ENCODE measurements around the gene DRAP1.

DRAP1 gene

DNA sequence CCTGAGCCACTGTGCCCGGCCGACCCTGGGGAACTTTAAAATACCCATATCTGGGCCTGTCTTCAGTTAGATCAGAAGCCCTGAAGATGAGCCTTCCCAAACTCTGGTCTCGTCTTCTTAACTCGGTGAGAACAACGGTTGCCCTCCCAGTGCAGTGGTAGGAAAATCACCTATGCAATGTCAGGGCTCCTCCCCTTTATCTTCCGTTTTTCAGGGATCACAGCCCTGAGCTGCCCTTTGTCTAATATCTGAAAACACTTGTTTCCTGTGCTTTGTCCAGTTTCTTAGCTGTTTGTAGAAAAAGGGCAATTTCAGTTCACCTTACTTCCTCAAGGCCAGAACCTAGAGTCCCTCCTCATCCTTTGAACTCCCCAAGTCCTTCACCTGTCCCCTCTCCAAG, 9.4 kb downstream of the DRAP1 start:
- no peaks in the 10 kb centered on the region for H3K9me3 ChIP-seq (ENCODE audit: control insufficient read depth, insufficient read depth, low read length)
- TF ChIP-seq EZH2phosphoT487 (IDR thresholded peaks at IDR 0.05; ENCODE audit: borderline replicate concordance, low read length) = no peak
- TF ChIP-seq, protein P1, sequence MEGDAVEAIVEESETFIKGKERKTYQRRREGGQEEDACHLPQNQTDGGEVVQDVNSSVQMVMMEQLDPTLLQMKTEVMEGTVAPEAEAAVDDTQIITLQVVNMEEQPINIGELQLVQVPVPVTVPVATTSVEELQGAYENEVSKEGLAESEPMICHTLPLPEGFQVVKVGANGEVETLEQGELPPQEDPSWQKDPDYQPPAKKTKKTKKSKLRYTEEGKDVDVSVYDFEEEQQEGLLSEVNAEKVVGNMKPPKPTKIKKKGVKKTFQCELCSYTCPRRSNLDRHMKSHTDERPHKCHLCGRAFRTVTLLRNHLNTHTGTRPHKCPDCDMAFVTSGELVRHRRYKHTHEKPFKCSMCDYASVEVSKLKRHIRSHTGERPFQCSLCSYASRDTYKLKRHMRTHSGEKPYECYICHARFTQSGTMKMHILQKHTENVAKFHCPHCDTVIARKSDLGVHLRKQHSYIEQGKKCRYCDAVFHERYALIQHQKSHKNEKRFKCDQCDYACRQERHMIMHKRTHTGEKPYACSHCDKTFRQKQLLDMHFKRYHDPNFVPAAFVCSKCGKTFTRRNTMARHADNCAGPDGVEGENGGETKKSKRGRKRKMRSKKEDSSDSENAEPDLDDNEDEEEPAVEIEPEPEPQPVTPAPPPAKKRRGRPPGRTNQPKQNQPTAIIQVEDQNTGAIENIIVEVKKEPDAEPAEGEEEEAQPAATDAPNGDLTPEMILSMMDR (IDR thresholded peaks at IDR 0.05; ENCODE audit: low read depth, low read length, poor library complexity, severe bottlenecking) = no peak
- H3F3A ChIP-seq (ENCODE audit: control insufficient read depth, insufficient read depth) = no peaks in the 10 kb centered on the region
- H3K79me2 ChIP-seq (ENCODE audit: control insufficient read depth, low read length) = no peaks in the 10 kb centered on the region
- no peaks in the 10 kb centered on the region for H3K9me2 ChIP-seq (replicated peaks; ENCODE audit: control insufficient read depth, low read length)
- no peaks in the 10 kb centered on the region for H3K36me3 ChIP-seq (ENCODE audit: control insufficient read depth, low read length)
- peaks cover 6% of the 10 kb centered on the region; the same call in 1 of the 2 replicates for H3K4me1 ChIP-seq (ENCODE audit: control insufficient read depth, low read length)
- H3K27me3 ChIP-seq (ENCODE audit: control insufficient read depth, low read length) = no peaks in the 10 kb centered on the region
- no peak overlapping the region for H3K4me3 ChIP-seq (ENCODE audit: low read length)
- H3K4me2 ChIP-seq (ENCODE audit: low read length) = no peak overlapping the region
- no peaks in the 10 kb centered on the region for H4K20me1 ChIP-seq (ENCODE audit: control insufficient read depth, insufficient read depth, low read depth, low read length)
- H3K27ac ChIP-seq (ENCODE audit: low read depth, low read length) = no peak overlapping the region

GRCh38 chr11:65931773-65932557, 12.7 kb downstream of the DRAP1 start:
- no peak for TF ChIP-seq EZH2phosphoT487 (IDR thresholded peaks at IDR 0.05; ENCODE audit: borderline replicate concordance, low read length)
- TF ChIP-seq, protein P1 (IDR thresholded peaks at IDR 0.05; ENCODE audit: low read depth, low read length, poor library complexity, severe bottlenecking) = no peak
- no peaks in the 10 kb centered on the region for H3K79me2 ChIP-seq (ENCODE audit: control insufficient read depth, low read length)

GRCh38 chr11:65932558-65932919, 13.3 kb downstream of the DRAP1 start:
- H3K4me2 ChIP-seq (ENCODE audit: low read length) = no peak overlapping the region

More at GRCh38 chr11:65931773-65932557, 12.7 kb downstream of the DRAP1 start:
- Histone ChIP-seq H3K27ac (ENCODE audit: low read depth, low read length) (no peak overlapping the region), H4K20me1 (ENCODE audit: control insufficient read depth, insufficient read depth, low read depth, low read length) (no peaks in the 10 kb centered on the region), H3K9me2 (replicated peaks; ENCODE audit: control insufficient read depth, low read length) (no peaks in the 10 kb centered on the region), H3K9me3 (ENCODE audit: control insufficient read depth, insufficient read depth, low read length) (no peaks in the 10 kb centered on the region), H3K36me3 (ENCODE audit: control insufficient read depth, low read length) (no peaks in the 10 kb centered on the region), H3F3A (ENCODE audit: control insufficient read depth, insufficient read depth) (no peaks in the 10 kb centered on the region), H3K4me3 (ENCODE audit: low read length) (no peak overlapping the region), H3K4me1 (ENCODE audit: control insufficient read depth, low read length) (peaks cover 6% of the 10 kb centered on the region; the same call in 1 of the 2 replicates), H3K27me3 (ENCODE audit: control insufficient read depth, low read length) (no peaks in the 10 kb centered on the region), H3K4me2 (ENCODE audit: low read length) (no peak overlapping the region)

More at GRCh38 chr11:65932558-65932919, 13.3 kb downstream of the DRAP1 start:
- Histone ChIP-seq H3K27me3 (ENCODE audit: control insufficient read depth, low read length) (no peaks in the 10 kb centered on the region), H3K9me3 (ENCODE audit: control insufficient read depth, insufficient read depth, low read length) (no peaks in the 10 kb centered on the region), H3K79me2 (ENCODE audit: control insufficient read depth, low read length) (no peaks in the 10 kb centered on the region), H3K9me2 (replicated peaks; ENCODE audit: control insufficient read depth, low read length) (no peaks in the 10 kb centered on the region), H3K4me1 (ENCODE audit: control insufficient read depth, low read length) (peaks cover 6% of the 10 kb centered on the region; the same call in 1 of the 2 replicates), H3K4me3 (ENCODE audit: low read length) (no peak overlapping the region), H3K27ac (ENCODE audit: low read depth, low read length) (no peak overlapping the region), H3F3A (ENCODE audit: control insufficient read depth, insufficient read depth) (no peaks in the 10 kb centered on the region), H3K36me3 (ENCODE audit: control insufficient read depth, low read length) (no peaks in the 10 kb centered on the region), H4K20me1 (ENCODE audit: control insufficient read depth, insufficient read depth, low read depth, low read length) (no peaks in the 10 kb centered on the region)
- TF ChIP-seq, protein P1 (IDR thresholded peaks at IDR 0.05; ENCODE audit: low read depth, low read length, poor library complexity, severe bottlenecking) = no peak
- TF ChIP-seq EZH2phosphoT487 (IDR thresholded peaks at IDR 0.05; ENCODE audit: borderline replicate concordance, low read length) = no peak

All from DOHH2 (cell line).